ENCODE measurements around the gene BBOX1. TPM values are rescaled to one million over a fixed set of nuclear protein-coding genes. Genes with fewer than 3 reads are reported as not detected.

The BBOX1 gene
- total RNA-seq, 1 donor from 2014 or later: not detected

GRCh38 chr11:27122001-27122400 is 81.4 kb downstream of the BBOX1 start:
- H3K4me1 Mint-ChIP-seq: peaks cover 5% of the 10 kb centered on the region
- no peaks in the 10 kb centered on the region for H3K9me3 Mint-ChIP-seq
- TF ChIP-seq EZH2 (IDR thresholded peaks at IDR 0.05) (no peak), CTCF (IDR thresholded peaks at IDR 0.05) (no peak)
- no peak overlapping the region for H3K4me3 Mint-ChIP-seq
- no peaks in the 10 kb centered on the region for H3K27me3 Mint-ChIP-seq (ENCODE audit: insufficient read depth, low read depth)
- H2AFZ ChIP-seq (replicated peaks): no peak overlapping the region
- H3K9ac ChIP-seq: no peak overlapping the region
- no peak for DNase-seq (ENCODE audit: low spot score)
- no peaks in the 10 kb centered on the region for H3K4me1 ChIP-seq
- H3F3A ChIP-seq (ENCODE audit: low read depth): no peaks in the 10 kb centered on the region
- no peaks in the 10 kb centered on the region for H4K20me1 ChIP-seq (ENCODE audit: low read depth)
- no peaks in the 10 kb centered on the region for H3K9me3 ChIP-seq (ENCODE audit: low read depth)
- H3K27me3 ChIP-seq: no peaks in the 10 kb centered on the region
- no peaks in the 10 kb centered on the region for H3K36me3 Mint-ChIP-seq
- no peak overlapping the region for H3K4me2 ChIP-seq
- H3K36me3 ChIP-seq: no peaks in the 10 kb centered on the region
- no peak overlapping the region for H3K4me3 ChIP-seq
- no peaks in the 10 kb centered on the region for H3K79me2 ChIP-seq (ENCODE audit: low read depth)
- H3K27ac ChIP-seq: no peak overlapping the region
- no peak overlapping the region for H3K27ac Mint-ChIP-seq

- Mint-ChIP-seq H3K36me3 (no peaks in the 10 kb centered on the region), H3K9me3 (no peaks in the 10 kb centered on the region), H3K27me3 (ENCODE audit: insufficient read depth, low read depth) (peaks cover 3% of the 10 kb centered on the region), H3K4me3 (no peak overlapping the region), H3K4me1 (no peaks in the 10 kb centered on the region), H3K27ac (no peak overlapping the region)
- H3K27me3 ChIP-seq: no peaks in the 10 kb centered on the region
- H3K36me3 ChIP-seq: no peaks in the 10 kb centered on the region
- no peak overlapping the region for H3K27ac ChIP-seq
- no peaks in the 10 kb centered on the region for H4K20me1 ChIP-seq (ENCODE audit: low read depth)
- no peaks in the 10 kb centered on the region for H3K79me2 ChIP-seq (ENCODE audit: low read depth)
- H3K9me3 ChIP-seq (ENCODE audit: low read depth): no peaks in the 10 kb centered on the region
- no peaks in the 10 kb centered on the region for H3K4me1 ChIP-seq
- no peak for TF ChIP-seq CTCF (IDR thresholded peaks at IDR 0.05)
- TF ChIP-seq EZH2phosphoT487 (IDR thresholded peaks at IDR 0.05): no peak
- no peak for TF ChIP-seq EZH2 (IDR thresholded peaks at IDR 0.05)
- H3K4me2 ChIP-seq: no peak overlapping the region
- no peak overlapping the region for H3K9ac ChIP-seq
- H3F3A ChIP-seq (ENCODE audit: low read depth): no peaks in the 10 kb centered on the region
- H2AFZ ChIP-seq (replicated peaks): no peak overlapping the region
- no peak overlapping the region for H3K4me3 ChIP-seq
- DNase-seq (ENCODE audit: low spot score): no peak
Observed at GRCh38 chr11:27124514-27125264, 84.1 kb downstream of the BBOX1 start.

- Histone ChIP-seq H3K27ac (no peak overlapping the region), H4K20me1 (ENCODE audit: low read depth) (no peaks in the 10 kb centered on the region), H3F3A (ENCODE audit: low read depth) (no peaks in the 10 kb centered on the region), H3K36me3 (no peaks in the 10 kb centered on the region), H3K27me3 (no peaks in the 10 kb centered on the region), H3K79me2 (ENCODE audit: low read depth) (no peaks in the 10 kb centered on the region), H3K4me2 (no peak overlapping the region), H2AFZ (replicated peaks) (no peak overlapping the region), H3K4me3 (no peak overlapping the region), H3K9me3 (ENCODE audit: low read depth) (no peaks in the 10 kb centered on the region), H3K4me1 (no peaks in the 10 kb centered on the region), H3K9ac (no peak overlapping the region)
- Mint-ChIP-seq H3K4me1 (no peaks in the 10 kb centered on the region), H3K4me3 (no peak overlapping the region), H3K9me3 (peaks cover 10% of the 10 kb centered on the region), H3K27ac (no peak overlapping the region), H3K36me3 (no peaks in the 10 kb centered on the region), H3K27me3 (ENCODE audit: insufficient read depth, low read depth) (peaks cover 3% of the 10 kb centered on the region)
- no peak for TF ChIP-seq EZH2phosphoT487 (IDR thresholded peaks at IDR 0.05)
- TF ChIP-seq CTCF (IDR thresholded peaks at IDR 0.05): no peak
- no peak for TF ChIP-seq EZH2 (IDR thresholded peaks at IDR 0.05)
- DNase-seq (ENCODE audit: low spot score): no peak
Observed at GRCh38 chr11:27129686-27130085, 89.1 kb downstream of the BBOX1 start.

Data from neural progenitor cell (in vitro differentiated cells).